ENCODE results near the gene DTNA.

DTNA gene

DNA sequence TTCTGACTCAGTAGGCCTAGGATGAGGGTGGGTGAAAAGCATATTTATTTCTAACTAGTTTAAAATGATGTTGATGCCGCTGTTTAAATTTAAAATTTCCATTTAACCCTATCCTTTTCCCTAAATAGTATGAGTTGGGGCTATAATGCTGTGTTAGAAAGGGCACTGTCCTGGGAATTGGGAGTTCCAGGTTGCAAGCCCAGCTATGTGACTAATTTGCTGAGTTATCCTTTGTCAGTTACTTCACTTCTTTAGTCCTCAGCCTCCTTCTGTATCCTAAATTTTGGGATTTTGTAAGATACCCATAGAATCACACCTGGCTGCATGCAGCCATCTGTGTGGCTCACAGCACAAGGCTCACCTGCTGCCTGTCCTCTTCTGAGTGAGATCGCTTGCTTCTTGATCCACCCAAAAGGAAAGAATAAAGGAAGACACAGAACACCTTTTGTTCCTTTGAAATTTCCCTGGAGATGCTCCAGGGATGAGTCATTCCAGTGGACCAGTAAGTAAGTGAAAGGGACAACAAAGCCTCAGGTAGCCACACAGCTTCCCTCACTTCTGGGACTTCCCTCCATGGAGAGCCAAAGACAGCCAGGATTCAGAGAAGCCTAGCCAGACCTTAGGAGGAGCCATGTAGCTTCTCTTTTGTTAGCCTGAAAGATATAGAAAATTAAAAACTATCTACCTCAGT is 97.2 kb downstream of the DTNA start:
- DNase-seq (ENCODE audit: low spot score): peak; percentile 11

DNA sequence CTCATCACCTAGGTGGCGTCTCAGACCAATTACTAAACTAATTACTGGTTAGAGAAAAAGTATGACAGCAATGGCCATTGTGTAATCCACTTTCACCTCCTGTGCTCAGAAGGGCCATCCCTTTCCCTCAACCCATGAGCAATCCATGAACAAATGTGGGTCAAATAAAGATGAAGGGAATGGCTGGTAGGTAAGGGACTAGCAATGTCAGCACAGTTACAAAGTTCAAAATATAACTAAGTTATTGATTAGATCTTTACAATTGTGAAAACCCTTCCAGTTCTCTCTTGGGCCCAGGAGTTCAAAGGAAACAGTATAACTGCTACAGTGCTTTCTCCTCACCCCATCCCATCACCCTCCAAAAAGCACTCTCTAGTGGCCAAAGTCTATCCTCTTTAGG is 98.3 kb downstream of the DTNA start:
- DNase-seq (ENCODE audit: low spot score): no peak

DNA sequence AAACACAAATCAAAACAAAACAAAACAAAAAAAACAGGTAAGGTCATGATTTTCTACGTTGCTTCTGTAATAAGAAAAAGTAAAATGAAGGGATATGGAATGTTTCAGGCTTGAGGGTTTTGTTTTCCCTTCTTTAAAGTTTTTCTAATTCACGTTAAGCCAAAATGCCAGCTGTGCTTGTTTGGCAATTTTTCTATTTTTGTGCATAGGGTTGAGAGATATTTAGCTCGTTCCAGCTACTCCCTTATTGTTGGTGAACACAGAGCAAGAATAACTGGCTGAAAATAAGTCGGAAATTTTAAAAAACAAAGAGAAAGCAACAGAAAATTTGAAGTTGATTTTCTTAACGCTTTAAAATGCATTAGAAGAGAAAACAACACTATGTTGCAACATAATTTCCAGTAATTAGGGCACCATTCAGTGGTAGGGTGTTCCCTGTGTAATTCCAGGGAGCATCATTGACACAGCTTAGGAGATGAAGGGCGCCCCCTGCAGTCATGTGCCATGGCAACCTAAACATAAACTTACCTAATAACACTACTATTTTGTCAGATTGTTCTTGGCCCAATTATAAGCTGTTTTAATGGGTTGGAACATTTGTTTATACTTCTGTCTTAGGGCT is 99.5 kb downstream of the DTNA start:
- no peak for DNase-seq (ENCODE audit: low spot score)

DNA sequence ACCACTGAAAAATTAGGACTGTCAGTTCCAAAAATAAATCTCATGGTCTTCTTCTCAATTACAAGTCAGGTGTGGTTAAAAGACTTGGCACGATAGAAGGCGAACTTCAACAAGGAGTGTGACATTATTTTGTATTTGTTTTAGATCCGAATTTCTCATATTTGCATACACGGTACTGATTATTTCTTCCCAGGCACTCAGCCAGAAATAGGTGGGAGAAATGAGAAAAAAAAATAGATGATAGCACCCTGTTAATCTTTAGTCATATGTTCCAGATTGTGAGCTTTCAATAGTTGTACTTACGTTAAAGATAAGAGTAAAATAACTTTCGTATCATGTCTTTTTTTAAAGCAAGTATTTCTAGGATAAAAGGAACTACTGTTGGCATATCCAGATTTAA is 106.1 kb downstream of the DTNA start:
- DNase-seq (ENCODE audit: low spot score): no peak

DNA sequence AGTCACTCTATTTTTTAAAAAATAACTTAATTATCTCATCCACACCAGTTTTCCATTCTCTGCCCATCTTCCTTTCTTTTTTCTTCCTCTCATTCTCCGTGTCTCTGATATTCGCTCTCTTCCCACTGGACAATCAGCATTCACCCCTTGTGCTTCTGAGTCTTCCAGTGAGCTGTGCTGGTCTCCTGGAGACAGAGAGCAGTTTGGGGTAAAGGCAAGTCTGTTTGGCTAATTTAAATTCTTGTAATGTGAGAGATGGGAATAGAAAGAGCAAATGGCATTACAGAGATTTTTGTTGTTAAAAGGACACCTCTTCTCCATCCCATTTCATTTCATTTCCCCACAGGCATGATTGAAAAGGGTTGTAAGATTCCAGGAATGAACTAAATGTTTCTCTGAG is 107.5 kb downstream of the DTNA start:
- no peak for DNase-seq (ENCODE audit: low spot score)

DNA sequence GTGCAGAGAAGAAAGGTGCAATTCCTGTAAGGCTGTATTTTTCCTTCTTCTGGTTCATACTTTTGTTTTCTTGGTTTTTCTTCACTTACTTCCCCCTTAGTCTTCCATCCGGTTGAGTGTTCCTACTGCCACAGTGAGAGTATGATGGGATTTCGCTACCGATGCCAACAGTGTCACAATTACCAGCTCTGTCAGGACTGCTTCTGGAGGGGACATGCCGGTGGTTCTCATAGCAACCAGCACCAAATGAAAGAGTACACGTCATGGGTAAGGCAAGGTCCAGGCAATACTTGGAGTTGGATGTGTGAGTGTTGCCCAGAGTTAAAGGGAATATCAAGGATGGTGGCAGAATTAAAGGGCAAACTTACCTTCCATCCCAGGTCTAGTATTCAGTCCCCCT is 108.0 kb downstream of the DTNA start:
- no peak for DNase-seq (ENCODE audit: low spot score)

DNA sequence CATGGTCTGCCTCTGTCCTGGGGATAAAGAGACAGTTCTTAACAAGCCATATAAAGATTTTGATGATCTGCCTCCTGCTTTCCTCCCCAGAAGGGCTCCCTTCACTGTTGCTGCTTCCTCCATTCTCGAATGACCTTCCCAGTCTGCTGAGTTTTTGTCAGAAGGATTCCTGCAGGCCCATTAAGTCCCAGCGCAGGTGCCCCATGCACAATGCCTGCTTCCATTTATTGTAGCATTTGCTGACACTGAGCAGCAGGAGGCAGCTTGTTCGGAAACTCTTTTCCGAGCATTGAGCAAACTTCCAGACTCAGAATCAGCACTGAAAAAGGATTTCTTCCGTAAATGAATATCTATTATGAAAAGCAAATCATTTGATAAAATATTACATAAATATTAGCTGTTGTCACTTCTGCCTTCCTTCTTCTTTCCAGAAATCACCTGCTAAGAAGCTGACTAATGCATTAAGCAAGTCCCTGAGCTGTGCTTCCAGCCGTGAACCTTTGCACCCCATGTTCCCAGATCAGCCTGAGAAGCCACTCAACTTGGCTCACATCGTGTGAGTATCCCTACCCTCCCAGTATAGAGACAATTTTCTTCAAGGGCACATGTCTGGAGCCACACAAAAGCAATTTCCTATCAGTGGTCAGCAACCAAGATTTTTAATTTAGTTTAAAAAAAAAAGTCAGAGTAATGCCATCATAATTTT is 110.4 kb downstream of the DTNA start:
- no peak for DNase-seq (ENCODE audit: low spot score)

DNA sequence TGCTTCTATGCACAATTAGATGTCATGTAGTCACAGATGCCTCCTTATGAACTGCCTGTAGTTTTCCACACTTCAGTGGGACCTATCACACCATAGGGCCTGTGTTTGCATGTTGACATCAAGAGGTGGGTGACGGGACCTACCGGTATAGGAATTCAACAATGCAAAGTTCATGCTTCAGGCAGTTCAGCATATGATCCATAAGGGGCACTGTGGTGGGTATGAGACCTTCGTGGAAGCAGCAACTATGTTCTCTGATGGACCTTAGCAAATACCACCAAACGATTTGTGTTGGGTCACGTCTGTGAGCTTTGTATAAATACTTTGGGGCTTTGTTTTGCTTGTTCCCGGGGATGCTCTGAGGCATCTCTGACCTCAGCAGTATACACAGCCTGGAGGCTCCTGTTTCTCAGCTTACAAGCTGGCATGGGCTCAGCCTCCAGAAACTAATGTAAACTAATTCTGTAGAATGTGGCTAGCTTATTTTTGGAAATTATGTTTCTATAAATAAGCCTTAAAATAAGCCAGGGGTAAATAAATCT is 111.6 kb downstream of the DTNA start:
- DNase-seq (ENCODE audit: low spot score): no peak

DNA sequence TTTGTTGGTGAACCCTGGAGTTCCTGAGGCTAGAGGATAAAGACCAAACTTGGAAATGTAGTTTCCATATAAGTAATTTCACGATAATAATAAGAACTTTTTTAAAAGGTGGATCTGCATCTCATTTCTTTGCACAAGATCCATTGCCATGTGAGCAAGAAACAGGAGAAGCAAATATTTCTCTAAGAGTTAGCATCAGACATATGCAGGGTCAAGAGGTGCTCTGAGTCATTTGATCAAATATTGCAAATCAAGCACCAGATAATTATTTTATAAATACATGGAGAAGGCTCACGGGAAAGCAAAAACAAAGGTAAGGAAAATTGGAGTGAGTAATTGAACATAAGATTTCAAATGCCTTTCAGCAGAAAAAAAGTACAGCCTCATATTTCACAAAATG is 118.0 kb downstream of the DTNA start:
- DNase-seq (ENCODE audit: low spot score): no peak

DNA sequence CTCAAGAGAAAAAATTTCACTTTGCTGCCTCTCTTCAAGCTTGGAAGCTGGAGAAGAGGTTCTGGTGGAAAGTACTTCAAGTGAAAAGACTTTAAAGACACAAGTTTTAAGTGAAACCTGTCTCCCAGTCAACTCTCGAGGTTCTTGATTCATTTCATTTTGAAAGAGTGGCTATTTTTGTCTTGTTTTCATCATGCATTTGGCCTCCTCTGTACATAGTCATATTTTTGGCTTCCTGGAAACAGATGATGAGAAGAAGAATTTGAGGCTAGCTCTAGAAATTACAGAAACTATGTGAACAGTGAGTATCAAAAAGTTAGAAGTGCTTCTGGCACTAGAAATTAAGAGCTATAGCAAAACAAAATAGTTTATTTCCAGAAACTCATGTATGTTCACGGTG is 124.8 kb downstream of the DTNA start:
- DNase-seq (ENCODE audit: low spot score): no peak

DNA sequence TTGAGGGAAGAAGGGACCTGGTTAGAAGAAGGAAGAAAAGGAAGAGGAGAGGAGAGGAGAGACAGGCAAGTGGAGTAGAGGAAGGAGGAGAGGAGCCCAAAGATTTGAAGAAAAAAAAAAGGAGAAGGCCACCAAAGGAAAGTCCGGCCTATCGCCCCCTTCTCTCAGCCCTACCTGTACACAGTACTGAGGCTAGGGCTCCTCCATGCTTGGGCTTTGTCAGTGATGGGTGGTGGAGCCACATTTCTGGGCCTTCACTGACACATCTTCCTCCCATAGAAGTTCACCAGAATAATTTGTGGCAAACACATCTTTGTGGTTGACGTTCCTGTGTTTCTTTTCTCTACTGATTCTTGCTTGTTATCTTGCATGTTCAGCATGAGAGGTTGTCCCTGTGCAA is 125.4 kb downstream of the DTNA start:
- DNase-seq (ENCODE audit: low spot score): no peak

DNA sequence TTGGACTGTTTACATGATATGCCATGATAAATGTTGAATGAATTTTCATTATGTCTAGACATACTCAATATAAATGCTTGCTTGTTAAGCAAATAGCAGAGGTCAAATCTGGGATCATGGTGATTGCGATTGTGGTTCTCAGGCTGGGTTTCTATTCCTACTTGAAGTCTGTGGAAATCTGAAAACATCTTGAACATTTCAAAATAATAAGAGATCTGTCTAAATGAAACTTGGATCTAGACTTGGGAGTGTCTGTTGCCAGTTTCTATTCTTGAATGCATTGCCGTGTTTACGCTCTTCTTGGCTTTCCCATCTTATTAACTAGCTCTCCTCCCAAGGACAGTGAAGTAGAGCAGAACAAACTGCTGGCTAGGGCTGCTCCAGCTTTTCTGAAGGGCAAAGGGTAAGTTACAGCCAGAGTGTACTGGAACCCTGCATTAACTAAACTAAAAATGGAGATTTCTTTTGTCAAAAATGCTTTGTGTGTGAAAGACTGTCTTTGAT is 127.7 kb downstream of the DTNA start:
- no peak for DNase-seq (ENCODE audit: low spot score)

DNA sequence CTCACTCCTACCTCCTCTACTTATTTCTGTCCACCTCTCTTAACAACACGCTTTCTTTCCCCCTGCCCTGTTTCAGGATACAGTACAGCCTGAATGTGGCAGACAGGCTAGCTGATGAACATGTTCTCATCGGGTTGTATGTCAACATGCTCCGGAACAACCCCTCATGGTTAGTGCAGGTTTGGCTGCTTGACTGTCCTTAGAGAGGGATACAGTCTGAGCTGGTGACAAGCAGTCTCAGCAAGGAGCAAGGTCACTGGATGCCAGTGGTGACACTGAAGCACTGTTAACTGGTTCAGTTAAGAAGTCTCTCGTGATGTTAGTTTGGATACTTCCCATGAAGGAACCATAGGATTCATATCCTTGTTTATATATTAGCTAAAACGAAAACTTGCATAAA is 128.6 kb downstream of the DTNA start:
- no peak for DNase-seq (ENCODE audit: low spot score)

DNA sequence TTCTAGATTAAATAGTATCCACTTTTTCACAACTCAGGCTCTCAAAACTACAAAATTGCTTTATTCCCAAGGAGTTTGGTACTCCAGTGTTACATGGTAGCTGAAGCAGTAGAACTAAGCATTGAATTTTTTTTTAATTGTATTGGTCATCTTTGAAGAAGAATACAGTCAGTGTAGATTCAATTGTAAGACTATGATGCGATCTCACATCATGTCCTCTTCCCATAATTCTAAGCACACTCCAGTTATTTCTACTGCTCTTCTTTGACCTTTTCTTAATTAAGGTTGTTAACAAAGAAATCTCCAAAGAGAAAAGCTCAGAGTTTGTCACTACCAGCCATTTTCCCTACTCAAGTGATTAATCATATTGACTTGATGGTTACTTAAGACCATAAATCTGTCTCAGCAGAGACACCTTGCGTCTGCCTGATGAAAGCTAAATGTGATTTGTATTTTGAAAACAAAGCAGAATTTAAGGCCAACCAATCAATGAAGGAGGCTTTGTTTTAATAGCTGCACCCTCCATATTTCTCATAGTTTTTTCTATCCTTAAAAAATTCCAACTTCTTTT is 130.2 kb downstream of the DTNA start:
- DNase-seq (ENCODE audit: low spot score): no peak

DNA sequence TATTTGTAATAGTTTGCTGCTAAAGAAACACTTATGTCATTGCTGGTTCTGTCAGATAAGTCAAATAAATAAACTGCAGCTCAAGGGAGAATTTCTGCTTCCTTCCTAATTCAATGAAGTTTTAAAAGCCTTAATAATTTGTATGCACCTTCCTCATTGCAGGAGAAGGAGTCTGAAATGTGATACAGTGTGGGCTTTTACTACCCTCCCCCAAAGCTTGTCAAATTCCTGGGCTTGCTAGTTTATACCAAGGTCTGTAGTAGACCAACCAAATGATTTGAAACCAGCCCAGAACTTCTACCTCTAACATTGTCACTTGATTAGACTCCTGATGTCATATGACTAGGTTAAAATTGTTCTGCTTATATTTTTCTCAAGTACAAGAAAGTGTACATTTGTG is 131.8 kb downstream of the DTNA start:
- no peak for DNase-seq (ENCODE audit: low spot score)

DNA sequence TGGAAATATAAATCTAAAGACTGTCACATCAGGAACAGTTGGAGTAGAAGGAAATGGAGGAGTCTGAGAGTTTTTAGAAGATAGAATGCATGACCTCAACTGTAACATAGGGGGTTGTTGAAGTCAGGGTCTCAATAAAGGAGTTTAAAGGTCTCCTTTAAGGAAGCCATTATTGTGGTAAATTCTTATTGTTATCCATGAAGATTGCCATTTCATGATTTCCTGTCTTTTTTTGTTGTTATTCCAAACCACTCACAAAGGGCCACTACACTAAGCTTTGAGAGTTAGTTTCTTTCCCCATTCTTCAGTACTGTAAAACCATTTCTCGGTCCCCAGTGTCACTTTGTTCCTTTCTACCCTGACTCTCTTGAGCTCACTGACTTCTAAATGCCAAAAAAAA is 134.0 kb downstream of the DTNA start:
- DNase-seq (ENCODE audit: low spot score): no peak

DNA sequence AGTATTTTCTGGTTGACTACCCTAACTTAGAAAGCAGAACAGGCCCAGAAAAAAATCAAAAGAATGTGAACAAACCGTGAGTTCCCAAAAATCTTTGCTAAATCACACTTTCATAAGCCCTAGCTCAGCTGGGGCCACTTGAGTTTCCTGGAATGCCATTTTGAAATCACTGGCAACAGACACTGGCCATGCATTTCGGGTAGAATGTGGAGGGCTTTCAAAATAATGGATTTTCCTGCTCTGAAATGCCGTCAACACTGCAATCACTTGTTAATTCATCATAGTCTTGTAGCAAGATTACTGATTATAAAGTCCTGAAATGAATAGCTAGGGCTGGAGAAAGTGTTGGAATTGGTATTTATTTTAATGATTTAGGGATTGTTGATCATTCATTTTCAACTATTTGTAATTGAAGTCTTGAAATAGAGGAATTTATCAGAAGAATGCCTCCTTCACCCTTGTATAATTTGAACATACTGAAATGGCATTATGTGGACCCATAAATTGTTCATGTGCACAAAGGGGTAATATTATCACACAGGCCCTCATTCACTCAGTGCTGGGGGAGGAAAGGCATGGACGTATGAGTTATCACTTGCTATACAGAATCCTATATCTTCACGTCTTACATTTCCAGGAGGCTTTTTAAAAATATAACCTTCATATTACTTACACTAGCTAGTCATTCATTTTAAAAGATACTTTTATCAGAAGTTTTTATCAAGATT is 134.8 kb downstream of the DTNA start:
- no peak for DNase-seq (ENCODE audit: low spot score)

DNA sequence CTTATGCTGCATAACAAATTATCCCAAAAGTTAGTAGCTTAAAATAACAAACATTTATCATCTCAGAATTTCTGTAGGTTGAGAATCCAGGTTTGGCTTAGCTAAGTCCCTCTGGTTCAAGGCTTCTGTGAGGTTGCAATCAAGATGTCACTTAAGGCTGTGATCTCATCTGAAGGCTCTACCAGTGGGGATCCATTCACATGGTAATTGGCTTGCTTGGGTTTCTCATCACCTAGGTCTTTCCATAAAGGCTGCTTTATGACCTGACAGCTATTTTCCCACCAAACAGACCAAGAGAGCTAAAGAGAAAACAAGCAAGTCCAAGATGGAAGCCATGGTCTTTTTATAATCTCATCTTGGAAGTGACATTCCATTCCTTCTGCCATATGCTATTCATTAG is 137.3 kb downstream of the DTNA start:
- DNase-seq (ENCODE audit: low spot score): no peak

DNA sequence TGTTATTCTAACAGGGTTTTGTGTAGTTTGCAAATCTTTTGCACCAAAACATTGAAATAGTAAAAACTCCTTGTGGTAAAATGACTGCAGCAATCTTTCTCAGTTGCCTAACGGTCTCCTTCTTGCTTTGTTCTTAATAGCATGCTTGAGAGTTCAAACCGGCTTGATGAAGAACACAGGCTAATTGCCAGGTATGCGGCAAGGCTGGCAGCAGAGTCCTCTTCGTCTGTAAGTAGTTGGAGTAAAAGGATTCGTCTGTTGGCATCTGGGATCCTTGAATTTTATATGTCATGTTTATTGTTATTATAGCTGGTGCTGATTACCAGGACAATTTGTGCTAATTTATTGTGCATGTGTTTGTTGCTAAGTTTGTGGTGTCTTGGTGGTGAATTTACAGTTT is 138.1 kb downstream of the DTNA start:
- DNase-seq (ENCODE audit: low spot score): no peak

DNA sequence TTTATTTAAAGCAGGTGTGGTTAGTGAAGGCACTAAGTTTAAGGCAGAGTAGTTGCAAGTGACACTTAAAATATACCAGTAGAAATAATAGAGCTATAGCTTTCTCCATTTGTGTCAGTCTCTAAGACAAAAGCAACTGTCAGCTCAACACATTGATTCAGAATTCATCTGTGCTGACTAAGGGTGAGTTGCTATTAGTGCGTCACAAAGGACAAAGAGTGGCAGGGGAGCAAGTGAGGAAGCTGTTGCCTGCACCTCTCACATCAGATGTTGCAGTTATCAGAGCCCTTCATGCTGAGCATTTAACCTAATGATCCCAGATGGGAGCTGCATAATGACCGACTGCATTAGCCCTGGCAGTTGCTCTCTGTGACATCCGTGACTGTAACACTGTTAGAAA is 138.6 kb downstream of the DTNA start:
- no peak for DNase-seq (ENCODE audit: low spot score)

DNA sequence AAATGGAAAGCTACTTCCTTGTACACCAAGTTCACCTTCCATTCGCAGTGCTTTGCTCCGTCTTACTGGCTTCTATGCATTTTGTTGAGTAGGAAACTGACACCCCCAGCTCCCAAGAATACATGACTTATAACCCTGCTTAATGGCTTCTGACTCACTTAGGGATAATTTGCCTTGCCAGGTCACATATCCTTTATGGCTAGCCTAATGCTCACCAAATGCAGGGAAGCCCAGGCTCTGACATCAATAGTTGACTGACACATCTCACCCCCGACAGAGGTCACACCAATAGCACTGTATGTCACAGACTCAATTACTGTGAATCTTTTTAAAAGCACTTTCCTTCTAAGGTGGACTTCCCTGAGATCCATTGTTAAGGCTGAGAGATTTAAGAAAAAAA is 147.2 kb downstream of the DTNA start:
- DNase-seq (ENCODE audit: low spot score): no peak

DNA sequence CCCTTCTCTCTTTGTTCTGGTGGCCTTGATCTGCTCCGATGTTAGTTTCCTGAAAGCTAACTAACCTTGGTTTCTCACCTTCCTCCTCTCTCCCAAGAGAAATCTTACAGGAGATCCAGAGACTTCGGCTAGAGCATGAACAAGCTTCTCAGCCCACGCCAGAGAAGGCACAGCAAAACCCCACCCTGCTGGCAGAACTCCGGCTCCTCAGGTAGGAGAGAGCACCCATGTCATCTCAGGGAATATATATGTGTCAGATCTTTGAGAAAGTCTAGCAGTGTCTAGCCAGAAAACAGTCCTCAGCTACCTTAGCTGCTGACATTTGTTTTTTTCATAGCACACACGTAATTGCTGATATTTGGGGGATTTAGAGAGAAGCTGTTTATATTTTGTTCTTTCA is 148.1 kb downstream of the DTNA start:
- DNase-seq (ENCODE audit: low spot score): no peak

Data from LoVo (cell line).